Activated CD4-positive, CD25-positive, alpha-beta regulatory T cell treated with anti-CD3 and anti-CD28 coated beads, Interleukin-2, amount 50 U/mL, for 24 hours (primary cell): ENCODE measurements around the gene SEMA3E.

Source experiments
- ATAC-seq, 2 donors: fragments of 150-1000 bp; cut with Tn5 transposase; one replicate each; pipeline ENCODE4 v1.10.0; 2021; ENCODE audit warnings: mild to moderate bottlenecking in 1 of 2, moderate library complexity in 1 of 2

SEMA3E gene

DNA sequence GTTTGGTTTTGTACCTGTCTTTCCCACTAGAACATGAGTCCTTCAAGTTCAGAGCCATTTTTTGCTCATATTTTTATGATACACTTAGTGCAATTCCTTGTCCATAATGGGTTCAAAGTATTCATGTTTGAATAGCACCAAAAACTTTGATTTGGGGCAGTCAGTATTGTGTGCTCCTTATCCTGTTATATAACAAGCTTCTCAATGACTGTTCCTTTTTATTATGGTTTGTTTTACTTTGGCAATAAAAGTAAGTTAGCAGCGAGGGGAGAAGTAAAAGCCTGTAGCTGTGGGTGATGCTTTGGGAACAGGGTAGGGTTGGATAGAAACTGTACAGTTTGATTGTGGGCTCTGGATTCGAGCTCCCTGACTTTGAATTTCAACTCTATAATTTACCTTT, 311.9 kb downstream of the SEMA3E start:
- ATAC-seq = no peak

DNA sequence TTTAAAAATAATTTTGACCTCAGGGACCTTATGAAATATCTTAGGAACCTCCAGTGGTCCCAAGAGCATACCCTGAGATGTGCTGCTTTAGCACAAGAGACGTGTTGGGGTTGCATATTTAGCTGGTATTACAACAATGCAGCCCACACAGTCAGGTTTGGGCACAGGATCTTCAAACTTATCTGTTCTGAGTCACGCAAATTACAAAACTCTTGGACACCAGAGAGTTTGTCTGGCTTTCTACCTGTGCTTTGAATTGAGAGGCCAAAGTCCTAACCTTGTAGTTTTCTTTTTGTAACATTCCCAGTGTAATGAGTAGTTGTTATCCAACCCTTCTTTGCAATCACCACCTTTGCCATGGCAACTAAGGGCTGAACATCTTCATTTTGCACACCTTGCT, 322.7 kb downstream of the SEMA3E start:
- no peak for ATAC-seq

- no peak for ATAC-seq
Observed at GRCh38 chr7:83325083-83325482, 323.9 kb downstream of the SEMA3E start.

- no peak for ATAC-seq
Observed at GRCh38 chr7:83324596-83324995, 324.3 kb downstream of the SEMA3E start.

GRCh38 chr7:83321011-83321410, 327.9 kb downstream of the SEMA3E start:
- ATAC-seq = no peak

GRCh38 chr7:83313931-83314330, 335.0 kb downstream of the SEMA3E start:
- no peak for ATAC-seq
